Fibroblast of skin of right quadriceps (primary cell): ENCODE results near the gene COL6A5.
"Not testable (repeated sequence)": the region's sequence is repeated elsewhere in the genome, so short reads cannot be mapped to it uniquely, and the experiment has no call there.

Experiments used
- DNase-seq: peaks from one replicate; pipeline ENCODE4 v3.0.0-alpha.2; 2013

COL6A5 gene

DNA sequence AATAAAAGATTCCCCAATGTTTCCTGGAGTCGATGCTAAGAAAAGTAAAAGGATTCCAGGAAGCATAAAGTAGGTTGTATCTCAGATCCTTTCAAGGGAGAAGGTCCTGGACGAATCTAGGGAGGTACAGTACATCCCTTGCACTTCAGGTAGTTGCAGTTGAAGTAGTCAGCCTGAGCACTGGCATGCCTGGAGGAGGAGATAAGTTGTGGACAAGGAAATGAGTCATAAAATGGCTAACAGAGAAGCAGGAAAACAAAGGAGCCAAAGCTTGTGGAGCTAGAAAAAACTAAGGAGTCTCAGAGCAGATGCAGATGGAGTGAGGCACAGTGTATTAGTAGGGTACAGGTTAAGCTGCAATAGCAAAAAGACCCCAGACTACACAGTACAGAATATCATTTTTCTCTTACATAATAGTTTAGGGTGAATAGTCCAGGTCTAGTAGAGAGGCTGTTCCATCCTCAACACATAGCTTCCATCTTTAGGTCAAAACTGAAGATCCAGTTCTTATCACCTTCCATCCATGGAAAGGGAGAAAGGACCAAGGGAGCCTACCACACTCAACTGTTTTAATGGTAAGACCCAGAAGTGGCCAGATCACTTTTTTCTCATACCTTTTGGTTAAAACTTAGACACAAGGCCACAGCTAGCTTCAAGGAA is 41.3 kb downstream of the COL6A5 start:
- DNase-seq, result peak; percentile 16

DNA sequence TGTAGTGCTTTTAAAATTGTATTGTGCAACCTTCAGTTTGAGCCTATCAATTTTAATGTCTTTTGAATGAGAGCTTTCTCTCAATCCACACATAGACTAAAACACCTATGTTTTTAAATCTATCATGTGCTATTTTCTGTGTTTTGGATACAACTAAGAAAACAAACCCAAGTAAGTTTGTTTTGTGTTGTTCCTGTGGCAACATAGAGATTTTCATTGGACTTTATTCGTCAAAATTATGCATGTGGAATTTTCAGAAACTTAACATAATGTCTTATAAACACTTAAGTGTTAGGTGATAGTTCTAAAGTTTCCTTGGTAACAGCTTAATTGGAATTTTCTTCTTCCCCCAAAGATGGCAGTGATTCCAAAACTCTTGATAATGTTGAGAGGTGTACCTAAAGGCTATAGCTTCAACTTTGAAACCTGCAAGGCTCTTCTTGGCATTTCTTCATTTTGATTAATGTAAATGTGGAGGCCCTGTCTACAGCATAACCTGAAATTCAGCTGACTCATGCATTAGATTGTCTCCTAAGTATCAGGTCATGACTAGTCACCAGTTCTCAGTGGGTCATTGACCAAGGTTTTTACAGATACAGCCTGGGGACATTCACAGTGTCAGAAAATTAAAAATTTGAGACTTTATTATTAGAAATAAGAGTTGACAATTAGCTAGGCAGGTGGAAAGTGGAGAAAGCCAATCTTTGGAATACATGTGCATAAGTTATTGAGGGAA is 44.4 kb downstream of the COL6A5 start:
- no peak for DNase-seq

DNA sequence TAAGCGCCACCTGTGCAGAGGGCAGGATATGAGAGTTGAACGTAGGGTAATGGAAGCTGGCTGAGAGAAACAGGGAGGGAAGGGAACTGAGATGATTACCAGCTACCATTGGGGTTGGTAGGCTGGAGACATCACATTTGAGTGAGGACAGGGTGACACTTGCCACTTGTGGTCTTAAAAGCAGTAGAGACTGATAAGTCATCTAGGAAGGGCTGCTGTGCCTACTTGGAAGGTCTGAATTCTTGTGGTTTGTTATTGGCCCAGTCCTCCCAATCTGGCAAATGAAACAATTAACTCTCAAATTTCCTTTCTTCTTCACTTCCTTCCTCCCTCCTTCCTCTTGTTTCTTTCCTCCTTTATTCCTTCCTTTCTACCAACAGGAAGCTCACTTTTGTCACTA is 46.8 kb downstream of the COL6A5 start:
- no peak for DNase-seq

DNA sequence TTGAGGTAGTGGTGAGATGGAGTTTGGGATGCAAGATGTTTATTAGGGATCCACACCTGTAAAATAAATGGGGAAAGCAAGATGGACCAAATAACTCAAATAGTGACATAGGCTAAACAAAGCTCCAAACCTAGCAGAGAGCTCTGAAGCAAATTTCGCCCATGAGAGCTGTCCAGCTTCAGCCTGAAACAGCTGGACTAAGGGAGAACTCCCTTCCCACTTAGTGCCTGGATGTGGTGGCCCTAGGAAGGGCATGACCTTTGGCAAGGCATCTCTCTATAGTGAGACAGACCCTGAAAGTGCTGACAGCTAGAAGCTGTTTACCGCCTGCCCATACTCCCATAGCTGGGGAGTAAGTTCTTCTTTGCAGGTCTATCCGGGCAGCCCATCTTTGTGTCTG is 48.1 kb downstream of the COL6A5 start:
- DNase-seq, result no peak

DNA sequence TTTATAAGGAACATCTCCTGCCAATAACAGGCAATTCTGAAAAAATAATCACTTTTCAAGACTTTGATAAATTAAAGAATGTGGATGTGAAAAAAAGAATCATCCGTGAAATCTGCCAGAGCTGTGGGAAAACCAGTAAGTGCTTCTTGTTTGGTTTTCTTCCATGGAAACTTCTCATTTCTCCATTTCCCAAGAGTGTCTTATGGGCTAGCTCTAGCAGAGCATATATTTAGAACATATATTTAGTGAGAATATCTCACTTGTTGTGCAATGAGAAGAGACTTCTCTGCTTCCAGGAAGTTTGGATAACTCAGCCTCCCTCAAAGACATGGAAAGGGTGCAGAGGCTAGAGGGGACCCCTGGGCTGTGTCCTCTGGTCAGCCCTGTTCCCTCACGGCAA is 49.9 kb downstream of the COL6A5 start:
- DNase-seq, result peak; percentile 6

DNA sequence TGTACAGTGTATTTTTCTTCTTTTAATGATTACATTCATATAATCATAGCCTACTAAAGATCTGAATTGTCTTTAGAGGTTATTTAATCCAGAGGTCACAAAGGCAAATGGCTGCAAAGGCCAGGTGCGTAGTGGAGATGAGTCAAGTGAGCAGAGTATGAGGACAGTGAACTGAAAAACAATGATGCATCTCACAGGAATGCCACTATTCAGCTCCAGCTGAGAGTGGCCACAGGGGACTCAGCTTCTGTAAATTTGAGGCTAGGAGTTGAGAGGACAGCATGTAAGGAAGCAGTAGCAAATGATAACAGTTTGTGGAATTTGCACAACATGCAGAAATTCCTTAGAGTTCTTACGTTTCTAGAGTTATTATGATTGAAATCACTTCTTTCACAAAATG is 50.4 kb downstream of the COL6A5 start:
- DNase-seq, result peak; percentile 62

DNA sequence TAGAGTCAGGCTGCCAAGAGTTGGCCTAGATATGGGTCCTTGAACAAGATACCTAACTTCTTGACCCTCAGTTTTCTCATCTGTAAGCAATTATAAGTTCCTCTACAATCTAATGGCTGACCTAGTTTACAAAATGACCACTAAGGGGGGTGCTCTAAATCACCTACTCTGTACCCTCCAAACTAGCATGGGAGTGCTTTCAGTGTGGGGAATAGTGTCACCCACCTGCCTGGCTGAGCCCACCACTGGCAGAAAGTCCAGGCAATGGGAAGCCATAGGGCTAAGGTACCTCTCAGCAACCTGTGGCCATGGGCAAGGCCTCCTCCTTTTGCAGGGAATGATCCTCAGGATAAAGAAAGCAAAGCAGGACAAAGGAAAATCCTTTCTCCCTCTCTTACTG is 58.9 kb downstream of the COL6A5 start:
- DNase-seq, result no peak

DNA sequence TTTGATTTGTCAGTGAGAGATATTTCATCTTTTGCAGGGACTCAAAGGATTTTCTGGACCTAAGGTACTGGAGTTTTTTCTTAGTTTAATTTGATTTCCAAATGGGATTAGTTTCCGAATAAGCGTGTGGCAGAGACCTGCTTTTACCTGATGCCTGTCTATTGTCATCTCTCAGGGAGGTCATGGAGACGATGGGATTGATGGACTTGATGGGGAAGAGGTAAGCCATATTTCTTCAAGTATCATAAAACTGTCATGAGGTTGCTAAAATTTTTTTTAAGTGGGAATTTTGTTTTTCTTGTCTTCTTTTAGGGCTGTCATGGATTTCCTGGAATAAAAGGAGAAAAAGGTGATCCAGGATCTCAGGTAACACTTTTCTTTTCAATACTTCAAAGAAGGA is 60.5 kb downstream of the COL6A5 start:
- no peak for DNase-seq

DNA sequence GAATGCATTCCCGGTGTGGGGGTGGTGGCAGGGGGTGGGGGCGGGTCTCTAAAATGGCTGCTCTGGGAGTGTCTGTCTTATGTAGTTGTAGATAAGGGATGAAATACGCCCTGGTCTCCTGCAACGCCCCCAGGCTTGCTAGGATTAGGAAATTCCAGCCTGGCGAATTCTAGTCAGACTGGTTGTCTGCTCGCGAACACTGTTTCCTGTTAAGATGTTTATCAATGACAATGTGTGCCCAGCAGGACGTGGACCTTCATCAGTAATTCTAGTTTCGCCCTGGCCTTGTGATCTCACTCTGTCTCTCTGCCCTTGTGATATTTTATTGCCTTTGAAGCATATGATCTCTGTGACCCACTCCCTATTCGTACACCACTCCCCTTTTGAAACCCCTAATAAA is 62.8 kb downstream of the COL6A5 start:
- not testable (repeated sequence) for DNase-seq

DNA sequence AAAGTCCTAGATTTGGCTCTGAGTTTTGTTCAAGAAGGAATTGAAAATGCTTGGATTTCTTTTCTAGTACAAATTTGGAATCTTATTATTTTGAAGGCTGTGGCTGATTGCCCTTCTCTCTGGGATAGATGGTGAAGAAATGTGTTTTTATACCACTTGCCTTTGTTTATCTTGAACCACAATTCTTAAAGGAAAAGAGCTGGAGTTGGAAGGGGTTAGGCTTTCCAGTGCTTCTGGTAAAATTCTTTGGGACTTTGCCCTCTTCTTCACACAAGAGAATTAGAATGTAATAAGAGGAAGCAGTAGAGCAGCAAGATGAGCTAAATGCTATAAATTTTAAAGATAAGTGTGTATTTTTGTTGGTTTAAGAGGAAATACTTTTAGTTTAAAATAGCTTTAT is 65.8 kb downstream of the COL6A5 start:
- DNase-seq, result no peak

DNA sequence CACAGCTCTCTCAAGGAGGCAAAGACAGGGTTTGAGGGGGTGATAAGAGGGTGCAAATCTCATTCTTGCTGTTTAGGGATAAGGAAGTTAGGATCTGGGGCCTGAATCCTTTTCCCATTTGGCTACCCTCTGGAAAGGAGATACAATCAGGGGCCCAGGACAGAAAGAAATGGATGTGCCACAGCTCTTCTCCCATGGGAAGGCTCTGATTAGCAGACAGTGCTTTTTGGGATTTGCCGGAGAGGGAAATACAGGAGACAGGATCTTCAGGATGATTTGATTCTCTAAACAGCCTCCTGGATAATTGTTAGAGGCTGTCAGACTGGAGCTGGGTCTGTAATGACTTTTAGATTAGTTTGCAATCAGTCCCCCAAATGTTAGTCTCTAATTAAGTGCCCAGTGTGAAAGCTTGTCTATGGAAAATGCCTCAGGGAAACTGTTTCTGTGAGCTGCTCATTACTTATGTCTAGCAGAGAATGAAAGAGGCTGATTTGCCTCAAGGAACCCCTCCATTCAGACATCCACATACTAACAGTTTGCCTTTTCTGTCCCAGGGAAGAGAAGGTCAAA is 67.6 kb downstream of the COL6A5 start:
- no peak for DNase-seq

DNA sequence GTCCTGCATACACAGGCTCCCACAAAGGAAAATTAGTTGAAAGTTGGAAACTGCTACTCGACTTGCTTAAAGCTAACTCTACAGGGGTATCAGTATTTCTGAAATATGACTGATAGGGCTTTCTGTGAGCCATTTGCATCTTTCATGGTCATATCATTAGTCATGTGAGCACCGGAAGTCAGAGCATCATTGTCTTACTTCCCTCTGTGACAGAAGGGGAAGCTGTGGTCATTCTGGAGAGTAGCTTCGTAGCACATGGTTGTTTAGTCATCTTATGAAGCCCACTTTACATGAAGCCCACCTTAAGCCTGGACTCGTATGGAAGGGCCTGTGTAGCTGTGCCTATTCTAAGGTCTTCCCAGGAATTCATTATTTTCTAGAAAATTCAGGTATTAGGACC is 69.0 kb downstream of the COL6A5 start:
- DNase-seq, result no peak

DNA sequence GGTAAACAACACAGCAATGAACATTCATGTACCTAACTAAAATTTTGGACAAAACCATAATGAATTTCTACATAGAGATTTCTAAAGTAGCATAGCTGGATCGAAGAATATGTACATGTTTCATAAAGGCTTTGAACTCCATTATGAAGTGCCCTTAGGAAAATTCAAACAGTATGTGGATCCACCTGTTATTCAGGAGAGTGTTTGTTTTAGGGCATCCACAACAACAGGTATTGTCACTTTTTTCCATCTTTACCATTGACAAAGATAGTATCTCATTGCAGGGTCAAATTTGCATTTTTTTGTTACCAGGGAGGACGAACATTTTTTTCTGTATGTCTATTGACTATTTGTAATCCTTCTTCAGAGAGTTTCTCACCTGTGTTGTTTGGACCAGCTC is 75.0 kb downstream of the COL6A5 start:
- no peak for DNase-seq

DNA sequence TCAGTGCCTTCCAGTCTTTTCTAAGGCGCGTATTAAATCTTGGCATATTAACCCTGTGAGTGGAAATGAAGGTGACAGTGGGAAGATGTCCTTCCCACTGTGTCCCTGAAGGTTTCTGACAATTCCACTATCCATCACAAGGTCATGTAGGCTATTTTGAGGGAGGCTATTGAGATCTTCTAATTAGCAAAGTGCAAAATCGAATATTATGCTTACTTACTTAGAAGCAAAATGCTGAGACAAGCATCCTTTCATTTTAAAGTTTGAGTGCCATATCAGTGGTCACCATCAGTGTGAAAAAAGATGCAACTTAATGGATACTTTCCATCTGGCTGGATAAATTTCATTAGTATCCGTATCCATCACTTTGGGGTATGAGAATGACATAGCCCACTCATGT is 77.6 kb downstream of the COL6A5 start:
- no peak for DNase-seq

DNA sequence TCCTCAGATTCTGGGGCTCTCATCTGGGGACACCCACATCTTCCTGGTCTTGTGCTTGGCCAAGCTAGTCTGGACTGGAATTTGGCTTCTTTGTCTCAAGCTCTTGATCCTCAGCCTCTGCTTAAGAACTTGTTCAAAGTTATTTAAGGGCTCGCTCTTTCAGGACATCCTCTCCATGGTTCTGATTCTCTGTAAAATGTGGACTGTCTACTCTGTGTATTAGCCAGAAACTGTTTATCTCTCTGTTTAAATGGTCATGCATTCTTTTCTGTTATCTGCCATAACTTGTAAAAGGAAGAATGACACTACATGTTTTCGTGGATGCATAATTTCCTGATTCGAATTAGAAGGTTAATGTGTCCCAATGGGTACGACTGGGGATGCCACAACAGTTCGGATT is 79.4 kb downstream of the COL6A5 start:
- no peak for DNase-seq

DNA sequence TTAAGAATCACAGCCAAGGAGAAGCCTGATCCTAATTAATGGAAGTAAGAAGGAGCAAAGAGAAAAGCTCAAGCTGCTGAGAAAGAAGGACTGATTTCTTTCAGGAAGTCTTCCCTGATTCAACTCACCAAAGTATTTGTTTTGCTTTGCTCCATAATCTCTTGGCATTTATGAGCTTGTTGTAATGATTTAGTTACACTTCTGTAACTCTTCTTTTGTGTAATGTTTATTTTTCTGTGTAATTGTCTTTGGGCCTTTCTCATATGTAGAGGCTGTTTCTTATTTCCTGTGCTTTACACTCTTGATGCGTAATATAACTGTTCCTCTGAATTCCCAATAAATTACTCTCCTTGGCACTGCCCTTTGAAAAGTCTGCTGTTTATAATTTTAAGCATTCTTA is 80.0 kb downstream of the COL6A5 start:
- peak; percentile 7 for DNase-seq

DNA sequence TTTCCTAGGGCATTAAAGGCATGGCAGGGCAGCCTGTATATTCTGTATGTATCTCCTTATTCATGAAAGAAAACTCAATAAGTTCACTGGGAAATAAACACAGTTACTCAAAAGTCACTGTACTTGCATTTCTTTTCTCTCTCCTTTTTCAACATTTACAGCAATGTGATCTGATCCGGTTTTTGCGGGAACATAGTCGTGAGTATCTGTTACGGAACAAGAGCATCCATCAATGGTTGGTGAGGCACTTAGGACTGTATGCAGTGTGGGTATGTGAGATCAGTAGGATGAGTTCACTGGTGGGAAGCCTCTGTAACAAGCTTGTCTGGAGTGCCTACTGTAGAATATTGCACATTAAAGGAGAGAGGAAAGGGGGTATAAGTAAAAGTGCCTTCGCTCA is 80.7 kb downstream of the COL6A5 start:
- DNase-seq, result no peak

DNA sequence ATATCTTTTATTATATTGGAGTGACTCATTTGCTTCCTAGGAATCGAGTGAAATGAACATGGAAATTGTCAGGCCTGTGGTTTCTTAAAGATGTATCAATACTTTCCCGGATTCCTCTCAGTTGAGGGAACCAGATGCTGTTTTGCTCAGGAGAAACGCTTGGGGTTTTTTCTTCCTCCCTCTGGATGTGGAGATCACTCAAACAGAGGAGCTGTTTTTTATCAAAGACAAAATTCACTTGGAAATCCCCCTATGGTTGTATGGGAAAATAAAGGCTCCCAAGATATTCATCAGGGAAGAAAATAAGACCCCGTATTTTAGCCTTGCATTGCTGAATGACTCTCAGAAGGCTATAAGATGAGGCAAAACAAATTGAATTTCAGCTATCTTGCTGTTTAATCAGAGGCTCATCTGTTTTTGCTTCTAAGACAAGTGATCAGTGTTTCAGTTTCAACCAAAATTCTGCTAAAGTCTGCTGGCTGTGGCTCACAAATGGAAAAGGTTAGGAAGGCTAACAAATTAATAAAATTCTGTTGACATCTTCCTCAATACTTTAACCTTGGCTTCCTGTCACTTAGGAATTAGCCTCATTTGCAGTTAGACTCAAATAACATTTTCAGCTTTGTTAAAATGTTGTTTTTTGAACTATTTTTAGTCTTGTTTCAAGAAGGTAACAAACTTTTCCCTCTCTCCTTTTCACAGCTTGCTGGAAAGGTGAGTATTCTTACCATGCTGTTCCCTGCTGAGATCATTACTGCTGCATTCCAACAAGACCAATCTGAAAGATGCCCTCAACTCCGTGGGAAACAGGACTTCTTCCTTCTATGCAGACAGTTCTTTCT is 83.6 kb downstream of the COL6A5 start:
- DNase-seq, result peak; percentile 4

DNA sequence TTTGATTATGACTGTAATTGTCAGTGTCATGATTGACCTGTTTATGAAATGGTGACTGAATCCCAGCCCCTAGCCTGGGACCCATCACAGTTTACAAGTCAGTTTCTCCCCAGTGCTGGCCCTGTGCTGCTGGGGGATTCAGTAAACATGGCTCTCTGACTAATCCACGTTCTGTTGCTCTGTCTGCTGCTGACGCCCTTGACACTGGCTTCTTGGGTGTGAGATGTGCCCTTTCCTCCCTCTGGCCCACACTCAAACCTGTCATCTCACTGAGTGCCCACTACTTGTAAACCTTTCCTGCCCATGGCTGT is 84.2 kb downstream of the COL6A5 start:
- no peak for DNase-seq

DNA sequence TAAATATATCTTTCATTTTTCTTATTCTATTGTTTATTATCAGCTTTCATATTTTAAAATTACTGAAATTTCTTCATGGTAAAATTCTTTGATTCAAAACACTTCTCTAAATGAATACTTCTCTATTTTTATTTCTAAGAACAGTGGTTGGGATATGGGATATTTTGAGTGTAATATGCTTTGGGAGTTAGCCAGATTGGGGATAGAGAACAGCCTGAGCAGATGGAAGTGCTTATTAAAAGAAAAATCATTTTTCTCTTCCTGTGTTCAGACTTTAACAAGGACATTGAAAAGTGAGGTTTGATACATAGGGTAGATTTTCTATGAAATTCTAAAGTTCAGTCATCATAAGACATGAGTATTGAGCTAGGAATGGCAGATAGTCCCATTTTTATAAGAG is 84.8 kb downstream of the COL6A5 start:
- DNase-seq, result no peak

DNA sequence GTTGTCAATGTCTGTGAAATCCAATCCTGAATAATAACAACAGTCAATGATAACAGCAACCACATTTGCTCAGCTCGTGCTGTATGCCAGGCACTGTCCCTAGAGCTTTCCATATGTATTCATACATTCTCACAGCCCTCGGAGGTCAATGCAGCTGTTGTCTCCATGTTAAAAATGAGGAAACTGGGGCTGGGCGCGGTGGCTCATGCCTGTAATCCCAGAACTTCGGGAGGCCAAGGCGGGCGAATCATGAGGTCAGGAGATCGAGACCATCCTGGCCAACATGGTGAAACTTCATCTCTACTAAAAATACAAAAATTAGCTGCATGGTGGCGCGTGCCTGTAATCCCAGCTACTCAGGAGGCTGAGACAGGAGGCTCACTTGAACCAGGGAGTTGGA is 86.6 kb downstream of the COL6A5 start:
- DNase-seq, result not testable (repeated sequence)

DNA sequence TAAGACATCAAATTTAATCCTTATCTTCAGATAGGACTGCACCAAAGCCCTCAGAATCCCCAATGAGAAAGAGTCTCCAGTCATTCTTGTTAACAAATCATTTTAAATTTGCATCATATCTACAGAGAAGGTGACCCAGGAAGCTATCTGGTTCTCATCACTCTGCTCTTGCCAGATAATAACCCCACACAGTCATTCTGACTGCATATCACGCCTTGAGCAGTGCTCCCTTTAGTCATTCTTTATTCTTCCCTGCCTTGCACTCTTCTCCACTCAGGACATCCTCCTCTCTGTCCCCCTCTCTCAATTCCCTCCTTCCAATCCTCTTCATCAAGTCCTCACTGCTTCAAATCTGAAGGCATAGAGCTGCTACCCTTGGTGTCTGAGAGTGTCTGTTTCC is 87.8 kb downstream of the COL6A5 start:
- no peak for DNase-seq

DNA sequence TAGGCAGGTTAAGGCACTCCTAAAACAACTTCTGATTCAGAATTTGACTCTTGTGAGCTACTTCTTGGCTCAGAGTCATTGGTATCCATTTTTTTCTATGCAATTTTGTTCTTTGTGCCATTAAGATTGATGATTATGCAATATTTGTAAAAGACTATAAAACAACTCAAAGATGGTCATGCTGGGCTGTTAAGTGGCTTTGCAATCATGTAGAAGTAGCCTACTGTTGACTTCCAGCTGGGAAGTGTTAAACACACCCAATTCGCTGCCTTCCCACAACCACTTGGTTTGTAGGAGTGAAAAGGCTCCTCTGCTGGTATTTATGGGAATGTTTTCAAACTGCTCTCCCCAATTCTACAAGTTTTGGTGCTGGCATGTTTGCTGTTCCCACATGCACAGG is 96.8 kb downstream of the COL6A5 start:
- DNase-seq, result no peak

DNA sequence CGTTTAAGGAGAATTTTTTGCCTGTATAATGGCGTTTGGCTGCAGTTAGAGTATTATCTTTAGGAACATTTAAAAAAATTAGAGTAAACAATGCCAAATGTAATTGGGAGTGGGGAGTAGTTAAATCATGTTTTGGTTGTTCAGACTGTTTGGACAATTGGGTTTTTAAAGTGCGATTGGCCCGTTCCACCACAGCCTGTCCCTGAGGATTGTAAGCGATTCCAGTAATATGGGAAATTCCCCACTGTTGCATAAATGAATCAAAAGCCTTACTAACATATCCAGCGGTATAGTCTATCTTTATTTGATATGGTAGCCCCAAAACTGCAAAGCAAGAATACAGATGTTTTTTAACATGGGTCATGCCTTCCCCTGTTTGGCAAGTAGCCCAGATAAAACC is 101.4 kb downstream of the COL6A5 start:
- not testable (repeated sequence) for DNase-seq
